Right lobe of liver (tissue), 4 donors: ENCODE results near the gene ADGRG2.

Experiments used
- CTCF ChIP-seq, 4 donors: fragments of 200-600 bp in 3 of 4; fragments of 450-650 bp in 1 of 4; IDR thresholded peaks; one replicate each; pipeline versions ENCODE4 v1.5.1 to v1.8.0; 2016 to 2022; ENCODE audit warnings: antibody characterized with exemption in 4 of 4, mild to moderate bottlenecking in 2 of 4
- POLR2A ChIP-seq: fragments of 450-650 bp; IDR thresholded peaks from one replicate; pipeline ENCODE4 v1.6.1; 2017; ENCODE audit warnings: antibody characterized with exemption, mild to moderate bottlenecking
- donor health status: DM: no; HTN: no; CAD: no.
- donor health status: DM: no; HTN: no; CAD: no.
- donor health status: DM: no; HTN: yes; CAD: no.

- TF ChIP-seq CTCF (IDR thresholded peaks at IDR 0.05) (no peak), POLR2A (no peak)
These were observed 64.4 kb downstream of the ADGRG2 start for GRCh38 chrX:19057856-19058255.
